ENCODE results near the gene ARPC2. TPM values are rescaled to one million over a fixed set of nuclear protein-coding genes. Genes with fewer than 3 reads are reported as not detected.

ARPC2 gene
- total and polyA plus RNA-seq, 2 of the 13 experiments (the other 11 are each of a cell fraction or from before 2014, with no cell fraction given) = 168 to 303 TPM

GRCh38 chr2:218291318-218292047 is 74.5 kb downstream of the ARPC2 start (continued):
- TF ChIP-seq JUND (CRISPR knock-in tag; IDR thresholded peaks at IDR 0.05) (no peak), NR2F6 (IDR thresholded peaks at IDR 0.05) (no peak), NR2F6 (CRISPR knock-in tag; IDR thresholded peaks at IDR 0.05) (no peak), SKI (IDR thresholded peaks at IDR 0.05; ENCODE audit: partially characterized antibody) (no peak), SRSF9 (IDR thresholded peaks at IDR 0.05; ENCODE audit: borderline replicate concordance, insufficient read depth, low read depth, low read length, poor library complexity, severe bottlenecking) (no peak), ZNF468 (CRISPR knock-in tag; IDR thresholded peaks at IDR 0.05) (no peak), ZNF839 (CRISPR knock-in tag; IDR thresholded peaks at IDR 0.05; ENCODE audit: borderline replicate concordance) (0 out of 2 replicates have a peak, but pooled peaks have one; percentile 3), ZNF160 (CRISPR knock-in tag; IDR thresholded peaks at IDR 0.05) (no peak), MLLT10 (CRISPR knock-in tag; IDR thresholded peaks at IDR 0.05) (no peak), HDAC2 (CRISPR knock-in tag; IDR thresholded peaks at IDR 0.05) (no peak), ARID2 (CRISPR knock-in tag; IDR thresholded peaks at IDR 0.05; ENCODE audit: borderline replicate concordance) (0 out of 2 replicates have a peak, but pooled peaks have one; percentile 13), LRRFIP1 (CRISPR knock-in tag; conservative IDR thresholded peaks at IDR 0.05) (no peak), ZNF367 (CRISPR knock-in tag; IDR thresholded peaks at IDR 0.05; ENCODE audit: borderline replicate concordance) (no peak), RCOR2 (CRISPR knock-in tag; IDR thresholded peaks at IDR 0.05) (no peak), ZNF704 (CRISPR knock-in tag; IDR thresholded peaks at IDR 0.05; ENCODE audit: borderline replicate concordance) (no peak), PATZ1 (CRISPR knock-in tag; IDR thresholded peaks at IDR 0.05) (peak; percentile 19; the same call in 1 of the 2 replicates), TERF1 (CRISPR knock-in tag; IDR thresholded peaks at IDR 0.05) (no peak), ZNF275 (CRISPR knock-in tag; IDR thresholded peaks at IDR 0.05; ENCODE audit: borderline replicate concordance) (no peak), TP53 (CRISPR knock-in tag; conservative IDR thresholded peaks at IDR 0.05) (no peak), RFX3 (CRISPR knock-in tag; IDR thresholded peaks at IDR 0.05) (no peak), ZC3H4 (CRISPR knock-in tag; IDR thresholded peaks at IDR 0.05; ENCODE audit: borderline replicate concordance) (no peak), ZNF773 (CRISPR knock-in tag; IDR thresholded peaks at IDR 0.05; ENCODE audit: borderline replicate concordance) (no peak), WIZ (CRISPR knock-in tag; IDR thresholded peaks at IDR 0.05) (no peak)
